COLO668 (cell line): ENCODE measurements around the gene TMEM54.

Experiments
- DNase-seq: peaks from one replicate; lab custom pipeline; 2025; ENCODE audit not compliant: unreplicated experiment; lab: John Stamatoyannopoulos, UW

TMEM54 gene

GRCh38 chr1:32895325-32896215 lies 5.6 kb downstream of the TMEM54 start:
- DNase-seq, result no peak

- DNase-seq, result no peak
Observed at GRCh38 chr1:32894681-32895080, 6.5 kb downstream of the TMEM54 start.

GRCh38 chr1:32894019-32894600 lies 7.1 kb downstream of the TMEM54 start:
- DNase-seq, result no peak

- DNase-seq, result peak; percentile 69
Observed at GRCh38 chr1:32893198-32894018, 7.8 kb downstream of the TMEM54 start.

- DNase-seq, result peak; percentile 74
Observed at GRCh38 chr1:32892368-32893197, 8.6 kb downstream of the TMEM54 start.

- no peak for DNase-seq
Observed at GRCh38 chr1:32891630-32892029, 9.6 kb downstream of the TMEM54 start.

GRCh38 chr1:32891241-32891570 lies 10.0 kb downstream of the TMEM54 start:
- no peak for DNase-seq

GRCh38 chr1:32890516-32891240 lies 10.5 kb downstream of the TMEM54 start:
- no peak for DNase-seq

GRCh38 chr1:32889731-32890278 lies 11.4 kb downstream of the TMEM54 start:
- no peak for DNase-seq

- no peak for DNase-seq
Observed at GRCh38 chr1:32888677-32889420, 12.3 kb downstream of the TMEM54 start.

- DNase-seq, result no peak
Observed at GRCh38 chr1:32888134-32888533, 13.1 kb downstream of the TMEM54 start.

GRCh38 chr1:32887623-32888022 lies 13.6 kb downstream of the TMEM54 start:
- DNase-seq, result no peak

- no peak for DNase-seq
Observed at GRCh38 chr1:32886828-32887414, 14.3 kb downstream of the TMEM54 start.

- DNase-seq, result no peak
Observed at GRCh38 chr1:32886004-32886827, 15.0 kb downstream of the TMEM54 start, which contains the start of gene HPCA. Gene HPCA, plus strand, starts transcription at chr1:32886491. Its CDS starts 2,408 bp downstream, at chr1:32888899.

- no peak for DNase-seq
Observed at GRCh38 chr1:32885676-32886003, 15.5 kb downstream of the TMEM54 start.

- DNase-seq, result no peak
Observed at GRCh38 chr1:32884726-32885125, 16.5 kb downstream of the TMEM54 start.

GRCh38 chr1:32884032-32884372 lies 17.2 kb downstream of the TMEM54 start:
- DNase-seq, result no peak

- DNase-seq, result no peak
Observed at GRCh38 chr1:32883338-32884031, 17.7 kb downstream of the TMEM54 start.
